GM12801 (cell line): ENCODE results near the gene GALNT10.

Experiments used
- TF ChIP-seq, protein P1 (sequence below): IDR thresholded peaks from one replicate; pipeline ENCODE4 v1.5.1; 2011; ENCODE audit warnings: control low read depth; ENCODE audit not compliant: insufficient read length; ENCODE audit errors: extremely low read depth

The GALNT10 gene

DNA sequence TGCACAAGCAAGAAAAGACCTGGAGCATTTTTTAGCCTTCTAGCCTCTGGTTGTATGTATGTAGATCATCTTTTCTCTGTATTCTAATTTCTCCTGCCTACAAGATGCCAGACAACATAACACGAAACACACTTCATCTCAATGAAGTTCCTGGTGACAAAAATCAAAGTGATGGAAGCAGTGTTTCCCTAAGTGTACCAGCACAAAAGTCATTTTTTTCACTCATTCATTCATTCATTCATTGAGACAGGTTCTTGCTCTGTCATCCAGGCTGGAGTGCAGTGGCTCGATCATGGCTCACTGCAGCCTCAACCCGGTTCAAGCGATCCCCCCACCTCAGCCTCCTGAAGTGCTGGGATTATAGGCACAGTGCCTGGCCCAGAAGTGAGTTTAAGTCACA, 183.7 kb downstream of the GALNT10 start:
- TF ChIP-seq, protein P1, sequence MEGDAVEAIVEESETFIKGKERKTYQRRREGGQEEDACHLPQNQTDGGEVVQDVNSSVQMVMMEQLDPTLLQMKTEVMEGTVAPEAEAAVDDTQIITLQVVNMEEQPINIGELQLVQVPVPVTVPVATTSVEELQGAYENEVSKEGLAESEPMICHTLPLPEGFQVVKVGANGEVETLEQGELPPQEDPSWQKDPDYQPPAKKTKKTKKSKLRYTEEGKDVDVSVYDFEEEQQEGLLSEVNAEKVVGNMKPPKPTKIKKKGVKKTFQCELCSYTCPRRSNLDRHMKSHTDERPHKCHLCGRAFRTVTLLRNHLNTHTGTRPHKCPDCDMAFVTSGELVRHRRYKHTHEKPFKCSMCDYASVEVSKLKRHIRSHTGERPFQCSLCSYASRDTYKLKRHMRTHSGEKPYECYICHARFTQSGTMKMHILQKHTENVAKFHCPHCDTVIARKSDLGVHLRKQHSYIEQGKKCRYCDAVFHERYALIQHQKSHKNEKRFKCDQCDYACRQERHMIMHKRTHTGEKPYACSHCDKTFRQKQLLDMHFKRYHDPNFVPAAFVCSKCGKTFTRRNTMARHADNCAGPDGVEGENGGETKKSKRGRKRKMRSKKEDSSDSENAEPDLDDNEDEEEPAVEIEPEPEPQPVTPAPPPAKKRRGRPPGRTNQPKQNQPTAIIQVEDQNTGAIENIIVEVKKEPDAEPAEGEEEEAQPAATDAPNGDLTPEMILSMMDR = no peak

DNA sequence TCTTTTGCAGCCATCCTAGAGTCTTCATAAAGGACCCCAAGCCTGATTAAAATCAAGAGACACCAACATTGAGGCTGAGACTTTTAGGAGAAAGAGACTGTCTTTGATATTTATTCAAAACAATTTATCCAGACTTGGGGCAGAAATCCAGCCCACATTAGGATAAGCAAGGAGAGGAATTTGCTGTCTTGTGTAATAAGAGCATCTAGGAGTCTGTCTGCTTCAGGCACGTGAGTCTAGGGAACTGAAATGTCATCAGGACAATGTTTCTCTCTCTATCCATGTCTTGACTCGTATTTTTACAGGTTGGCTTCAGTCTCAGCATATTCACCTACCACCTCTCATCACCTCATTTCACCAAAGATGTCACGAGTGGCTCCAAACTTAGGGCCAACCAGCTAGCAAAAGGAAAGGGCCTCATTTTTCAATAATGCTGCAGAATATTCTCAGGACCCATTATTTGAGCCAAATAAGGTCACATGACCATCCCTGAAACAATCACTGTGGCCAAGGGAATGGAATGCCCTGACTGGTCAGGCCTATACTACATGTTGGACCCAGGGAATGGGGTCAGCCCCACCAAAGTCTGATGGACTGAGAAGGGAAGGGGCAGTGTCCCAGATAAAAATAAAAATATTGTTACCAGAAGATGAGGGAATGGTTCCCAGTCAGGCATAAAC, 184.9 kb downstream of the GALNT10 start:
- TF ChIP-seq, protein P1 = no peak

DNA sequence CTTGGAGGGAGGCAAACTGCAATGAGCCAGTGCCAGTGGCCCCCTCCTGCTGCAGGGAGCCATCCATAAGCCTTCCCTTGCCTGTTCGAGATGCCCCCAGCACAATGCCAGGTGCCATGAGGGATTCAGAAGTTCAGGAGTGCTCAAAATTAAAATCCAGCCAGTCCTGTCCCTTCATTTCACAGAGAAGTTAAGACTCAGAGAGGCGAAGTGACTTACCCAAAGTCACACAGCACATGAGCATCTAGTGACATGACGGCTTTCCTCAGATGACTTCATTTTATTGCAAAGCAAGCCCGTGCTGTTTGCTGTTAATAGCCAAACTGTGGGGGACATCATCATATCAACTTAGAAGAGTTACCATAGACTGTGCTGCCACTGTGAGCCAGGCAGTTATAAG, 185.9 kb downstream of the GALNT10 start:
- TF ChIP-seq, protein P1 = no peak

DNA sequence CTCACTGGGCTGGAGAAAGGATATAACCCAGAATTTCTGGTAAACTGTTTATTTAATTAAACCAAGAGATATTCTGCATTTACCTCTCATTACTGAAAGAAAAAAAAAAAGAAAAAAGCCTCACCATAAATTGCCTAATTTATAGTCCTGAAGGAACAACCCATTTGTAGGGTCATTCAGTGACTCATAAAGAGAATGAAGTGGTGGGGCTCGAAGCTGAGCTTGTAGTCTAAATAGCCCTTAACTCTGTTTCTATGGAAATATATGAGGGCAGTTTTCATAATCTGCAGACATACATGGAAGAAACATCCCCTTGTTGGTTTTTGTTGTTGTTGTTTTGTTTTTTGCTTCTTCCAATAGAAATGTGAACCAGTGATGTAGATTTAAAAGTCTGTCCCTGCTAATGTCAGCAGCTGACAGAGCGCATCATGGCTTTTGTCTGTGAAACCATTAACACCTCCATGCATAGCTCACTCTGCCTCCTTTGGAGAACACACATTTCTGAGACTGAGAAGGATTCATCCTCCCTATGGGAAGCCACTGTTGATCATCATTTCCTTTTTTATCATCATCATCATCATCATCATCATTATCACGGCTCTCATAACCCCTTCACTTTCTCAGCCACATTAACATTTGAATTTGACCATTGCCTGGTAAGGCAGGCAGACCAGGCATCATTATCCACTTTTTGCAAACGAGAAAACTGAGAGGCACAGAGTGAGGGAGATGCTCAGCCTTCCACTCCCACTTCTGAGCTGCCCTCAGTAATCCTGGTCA, 187.4 kb downstream of the GALNT10 start:
- TF ChIP-seq, protein P1 = no peak

DNA sequence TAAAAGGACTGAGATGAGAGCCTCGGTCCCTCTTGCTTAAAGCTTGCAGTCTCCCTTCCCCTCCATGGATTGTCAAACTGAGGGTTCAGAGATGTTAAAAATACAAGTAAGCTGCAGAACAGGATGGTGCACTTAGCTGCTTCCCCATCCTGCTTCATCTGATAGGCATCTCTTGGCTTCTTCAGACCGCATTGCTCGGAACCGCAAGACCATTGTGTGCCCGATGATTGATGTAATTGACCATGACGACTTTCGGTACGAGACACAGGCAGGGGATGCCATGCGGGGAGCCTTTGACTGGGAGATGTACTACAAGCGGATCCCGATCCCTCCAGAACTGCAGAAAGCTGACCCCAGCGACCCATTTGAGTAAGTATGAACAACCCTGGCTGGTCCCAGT, 189.7 kb downstream of the GALNT10 start:
- TF ChIP-seq, protein P1 = no peak

DNA sequence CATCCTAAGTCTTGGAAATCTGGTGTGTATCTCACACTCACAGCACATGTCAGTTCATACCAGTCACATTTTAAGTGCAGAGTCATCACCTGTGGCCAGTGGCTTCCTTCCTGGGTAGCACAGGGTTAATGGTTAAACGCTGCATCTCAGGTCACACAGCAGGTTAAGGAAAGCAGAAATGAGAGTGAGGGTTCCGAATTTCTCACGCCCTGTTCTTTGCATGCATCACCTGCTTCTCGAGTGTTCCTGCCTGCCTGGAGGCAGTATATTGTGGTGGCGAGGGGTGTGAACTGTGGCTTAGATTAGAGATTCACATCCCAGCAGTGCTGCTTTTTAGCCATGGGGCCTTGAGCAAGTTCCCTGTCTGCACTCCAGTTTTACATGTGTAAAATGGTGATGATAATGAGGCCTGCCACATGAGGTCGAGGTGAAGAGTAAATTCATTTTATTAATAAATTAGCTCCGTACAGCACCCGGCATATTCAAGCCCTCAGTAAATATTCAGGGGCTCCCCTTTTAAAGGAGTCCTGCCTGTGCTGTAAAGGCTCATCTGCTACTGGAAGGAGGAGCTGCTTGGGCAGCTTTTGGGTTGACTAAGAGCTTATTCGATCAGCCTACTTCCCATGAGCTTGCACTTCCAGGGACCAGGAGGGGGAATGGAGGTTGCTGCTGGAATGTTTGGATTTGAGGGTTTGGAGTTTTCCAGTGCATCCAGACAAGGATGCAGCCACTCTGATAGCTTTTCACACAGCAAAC, 194.1 kb downstream of the GALNT10 start:
- TF ChIP-seq, protein P1 = no peak

DNA sequence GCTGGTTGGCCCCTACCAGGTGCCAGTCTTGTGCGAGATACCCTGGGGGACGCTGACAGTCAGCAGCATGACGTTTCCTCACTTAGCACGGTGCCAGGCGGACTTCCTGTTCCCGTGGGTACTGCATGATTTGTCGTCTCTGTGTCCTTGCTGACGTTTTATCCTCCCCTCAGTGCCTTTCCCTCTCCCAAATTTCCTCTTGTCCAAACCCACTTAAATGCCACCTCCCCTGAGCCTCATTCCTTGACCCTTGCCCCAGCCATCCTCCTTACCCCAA, 194.6 kb downstream of the GALNT10 start:
- TF ChIP-seq, protein P1 = no peak
